Ammon's horn (tissue), 1 donor: ENCODE data around the gene PIMREG.
"Not testable (repeated sequence)": the region's sequence is repeated elsewhere in the genome, so short reads cannot be mapped to it uniquely, and the experiment has no call there.

Experiments
- DNase-seq: peaks from one replicate; pipeline ENCODE4 v3.0.0-alpha.2; 2016; ENCODE audit warnings: low spot score

The PIMREG gene

DNA sequence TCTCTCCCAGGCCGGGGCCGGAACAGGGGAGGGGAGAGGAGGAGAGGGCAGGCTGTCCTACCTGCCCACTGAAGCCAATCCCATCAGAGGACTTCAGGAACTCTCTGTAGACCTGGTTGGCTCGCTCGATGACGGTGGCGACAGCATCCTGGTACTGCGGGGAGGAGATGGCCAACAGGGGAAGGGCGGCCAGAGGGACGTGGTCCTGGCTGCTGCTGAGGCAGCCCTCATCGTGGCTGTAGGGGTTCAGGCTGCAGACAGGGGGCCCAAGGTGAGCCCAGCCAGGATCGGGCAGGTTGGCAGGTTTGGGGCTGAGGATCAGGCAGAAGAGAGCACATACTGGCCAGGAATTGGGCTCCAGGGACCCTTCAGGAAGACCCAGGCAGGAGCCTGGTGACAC lies 34.2 kb downstream of the PIMREG start:
- no peak for DNase-seq

DNA sequence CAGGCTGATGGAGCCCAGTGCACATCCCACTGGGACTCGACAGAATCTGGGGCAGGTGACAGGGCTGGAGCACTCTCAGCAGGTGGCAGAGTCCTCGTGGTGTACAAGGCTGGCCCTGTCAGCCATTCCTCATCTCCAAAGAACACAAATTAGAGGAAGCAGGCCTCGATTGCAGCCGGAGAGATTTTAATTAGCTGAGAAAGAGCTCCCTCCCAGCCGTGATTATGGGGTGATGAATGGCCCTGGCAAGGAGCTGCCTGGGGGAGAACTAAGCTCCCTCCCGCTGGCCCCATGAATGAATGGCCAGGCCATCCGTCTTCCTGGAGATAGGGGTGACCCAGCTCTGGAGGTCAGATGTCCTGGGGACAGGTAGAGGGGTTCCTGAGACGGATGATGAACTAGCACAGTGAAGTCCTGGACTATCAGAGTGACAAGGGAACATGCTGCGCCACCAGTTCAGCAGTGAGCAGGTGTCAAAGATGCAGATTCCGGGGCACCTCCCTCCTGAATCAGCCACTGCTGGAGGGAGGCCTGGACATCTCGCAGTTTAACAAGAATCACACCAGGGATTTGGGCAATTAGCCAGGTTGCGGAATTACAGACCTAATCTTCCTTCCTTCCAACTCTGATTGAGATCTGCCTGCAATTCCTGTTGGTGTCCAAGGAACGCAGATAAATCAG lies 35.5 kb downstream of the PIMREG start:
- DNase-seq: no peak

DNA sequence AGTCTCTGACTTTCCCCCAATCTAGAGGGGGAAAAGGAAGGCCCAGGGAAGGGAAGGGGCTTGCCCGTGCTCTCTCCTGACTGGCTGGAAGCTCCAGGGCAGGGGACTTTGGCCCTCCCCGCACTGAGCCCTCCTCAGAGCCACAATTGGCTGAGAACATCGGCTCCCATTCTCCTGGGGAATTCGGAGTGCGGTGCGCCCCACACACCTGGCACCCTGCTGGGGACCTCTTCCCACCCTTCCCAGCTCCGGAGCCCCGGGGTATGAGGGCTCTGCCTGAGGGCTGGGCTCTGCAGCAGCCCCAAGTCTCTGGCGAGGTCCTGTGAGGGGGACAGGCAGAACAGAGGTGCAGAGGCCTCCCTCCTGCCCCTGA lies 36.0 kb downstream of the PIMREG start:
- DNase-seq: no peak

DNA sequence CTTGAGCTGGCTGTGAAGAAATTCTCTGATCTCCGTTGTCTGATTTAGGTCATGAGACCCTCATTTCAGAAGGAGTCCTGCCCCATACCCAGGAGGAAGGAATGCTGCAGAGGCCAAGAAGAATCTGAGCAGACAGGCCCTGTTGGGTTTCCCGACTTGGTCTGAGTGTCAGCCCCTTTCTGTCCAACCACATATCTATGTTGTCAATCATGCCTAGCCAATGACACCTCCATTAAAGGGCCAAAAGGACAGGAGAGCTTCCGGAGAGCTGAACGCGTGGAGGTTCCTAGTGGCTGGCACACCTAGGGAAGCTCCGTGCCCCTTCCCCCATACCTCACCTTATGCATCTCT lies 37.8 kb downstream of the PIMREG start:
- no peak for DNase-seq

DNA sequence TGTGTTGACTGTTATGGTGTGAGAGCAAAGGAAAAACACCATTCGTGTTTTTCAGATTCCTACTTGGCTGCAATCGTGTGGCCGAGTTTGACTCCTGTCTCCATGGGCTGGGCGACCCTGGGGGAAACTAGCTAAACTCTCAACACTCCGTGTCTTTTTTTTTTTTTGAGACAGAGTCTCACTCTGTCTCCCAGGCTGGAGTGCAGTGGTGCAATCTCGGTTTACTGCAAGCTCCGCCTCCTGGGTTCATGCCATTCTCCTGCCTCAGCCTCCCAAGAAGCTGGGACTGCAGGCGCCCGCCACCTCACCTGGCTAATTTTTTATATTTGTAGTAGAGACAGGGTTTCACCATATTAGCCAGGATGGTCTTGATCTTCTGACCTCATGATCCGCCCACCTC lies 38.5 kb downstream of the PIMREG start:
- DNase-seq: not testable (repeated sequence)

DNA sequence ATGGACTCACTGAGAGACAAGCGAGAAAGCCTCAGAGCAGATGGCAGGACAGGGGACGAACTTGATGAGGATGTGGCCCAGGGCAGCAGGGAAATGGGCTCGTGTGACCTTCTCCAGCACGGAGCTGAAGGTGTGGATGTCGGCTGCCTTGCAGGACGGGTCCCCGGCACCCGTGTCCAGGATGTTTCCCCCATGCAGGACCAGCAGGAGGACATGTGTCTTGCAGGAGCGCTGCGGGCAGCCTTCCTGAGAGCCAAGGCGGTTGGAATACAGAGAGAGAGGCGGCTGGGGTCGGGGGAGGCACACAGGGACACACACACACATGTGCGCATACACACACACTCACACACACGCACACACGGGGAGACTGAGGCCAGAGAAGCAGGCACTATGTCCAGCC lies 39.3 kb downstream of the PIMREG start:
- no peak for DNase-seq

DNA sequence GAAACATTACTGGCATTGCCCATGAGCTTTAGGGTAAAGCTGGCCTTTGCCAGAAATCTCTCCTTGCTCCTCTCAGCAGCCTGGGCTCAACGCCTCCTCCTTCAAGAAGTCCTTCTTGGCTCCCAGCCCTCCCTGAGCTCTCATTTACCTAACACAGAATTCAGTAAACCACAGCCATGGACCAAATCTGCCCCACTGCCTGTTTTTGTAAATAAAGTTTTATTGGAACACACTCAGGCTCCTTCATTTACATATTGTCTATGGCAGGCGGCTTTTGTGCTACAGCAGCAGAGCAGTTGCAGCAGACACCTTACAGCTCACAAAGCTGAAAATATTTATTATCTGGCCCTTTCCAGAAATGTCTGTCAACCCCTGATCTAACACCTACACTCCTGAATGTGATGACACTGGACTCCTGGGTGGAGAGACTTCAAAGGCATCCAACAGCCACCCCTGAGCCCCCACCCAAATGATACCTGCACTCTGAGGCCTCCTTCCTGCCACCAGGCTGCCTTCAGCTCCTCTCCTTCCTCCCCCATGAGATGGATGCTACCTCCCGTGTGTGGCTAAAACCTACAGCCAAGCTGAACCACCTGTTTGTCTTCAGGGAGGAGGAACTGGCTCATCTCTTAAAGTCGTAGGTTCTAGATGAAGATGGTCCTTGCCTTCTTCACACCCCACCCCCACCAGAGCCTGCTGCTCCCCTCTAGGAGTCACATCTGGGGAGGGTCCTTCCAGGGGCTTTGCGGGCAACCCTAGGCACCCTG lies 41.6 kb downstream of the PIMREG start:
- no peak for DNase-seq

DNA sequence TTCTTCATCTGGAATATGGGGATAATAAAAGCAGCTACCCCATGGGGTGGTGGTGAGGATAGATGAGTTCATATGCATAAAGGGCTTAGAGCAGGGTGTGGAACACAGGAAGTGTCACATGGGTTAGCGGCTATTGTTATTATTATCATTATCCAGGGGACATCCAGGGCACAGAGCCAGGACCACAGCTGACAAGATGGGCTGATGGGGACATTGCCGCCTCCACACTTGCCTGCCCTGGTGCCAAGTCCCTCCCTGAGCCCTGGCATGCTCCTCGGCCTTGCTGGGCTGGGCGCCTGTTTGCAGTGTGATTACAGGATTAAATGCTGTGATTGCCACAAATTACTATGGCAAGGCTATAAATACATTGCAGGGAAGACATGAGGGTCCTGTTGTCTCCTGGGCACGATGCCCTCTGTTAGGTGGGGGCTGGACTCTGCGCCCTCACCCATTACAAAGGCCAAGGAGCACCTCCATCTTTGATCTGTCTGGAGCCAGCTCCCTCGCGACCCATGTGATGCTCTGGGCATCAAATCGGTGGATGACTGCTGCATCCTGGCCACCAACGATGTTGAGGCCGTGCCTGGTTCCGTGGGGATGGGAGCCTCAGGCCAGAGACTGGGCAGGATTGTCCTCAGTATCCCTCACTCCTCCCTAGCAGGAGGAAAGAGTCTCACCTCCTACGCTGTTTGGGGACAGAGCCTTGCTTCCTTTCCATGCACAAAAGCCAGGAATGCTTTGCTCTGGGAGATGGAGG lies 43.2 kb downstream of the PIMREG start:
- no peak for DNase-seq

DNA sequence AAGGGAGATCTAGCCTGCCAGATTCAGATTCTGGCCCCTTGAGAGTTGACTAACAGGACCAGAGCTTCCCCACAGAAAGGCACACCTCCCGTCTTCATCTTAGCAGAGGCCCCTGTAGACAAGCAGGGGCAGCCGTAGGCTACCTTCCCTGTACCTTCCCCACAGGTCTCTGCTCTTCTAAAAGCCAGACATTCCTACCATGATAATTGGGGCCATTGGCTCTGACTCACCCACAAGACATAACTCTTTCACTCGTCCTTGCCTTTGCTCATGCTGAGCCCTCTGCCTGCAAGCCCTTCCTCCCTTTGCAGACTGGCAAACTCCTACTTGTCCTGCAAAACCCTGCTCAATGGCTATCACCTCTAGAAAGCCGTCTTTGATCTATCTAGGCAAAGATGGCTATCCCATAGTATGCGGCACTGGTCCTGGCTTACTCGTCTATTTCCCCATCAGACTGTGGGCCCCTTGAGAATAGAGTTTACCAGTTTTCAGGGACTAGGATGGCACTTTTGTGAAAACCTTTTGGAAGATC lies 43.8 kb downstream of the PIMREG start:
- DNase-seq: no peak

DNA sequence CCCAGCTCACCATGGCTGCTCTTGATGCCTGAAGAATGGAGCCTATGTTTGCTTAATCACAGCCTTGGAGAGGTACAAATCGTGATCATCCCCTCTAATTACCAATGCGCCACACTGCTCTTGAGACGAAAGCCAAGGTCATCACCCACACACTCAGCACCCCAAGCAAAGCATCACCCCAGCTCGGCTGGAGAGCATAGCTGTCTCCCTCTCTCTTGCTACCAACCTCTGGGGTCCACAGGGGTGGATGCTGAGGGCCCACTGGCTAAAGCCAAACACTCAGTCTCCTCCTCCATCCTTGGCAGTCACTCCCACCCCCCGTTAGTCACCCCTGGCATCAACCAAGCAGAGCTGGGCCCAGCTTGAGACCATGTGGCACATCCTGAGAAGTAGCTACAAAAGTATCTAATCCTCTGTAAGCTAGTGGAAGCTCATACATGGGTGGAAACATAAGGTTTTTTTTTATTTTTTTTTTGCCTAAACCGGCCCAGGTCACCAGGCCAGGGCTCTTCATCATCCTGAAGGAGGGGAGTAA lies 44.8 kb downstream of the PIMREG start:
- DNase-seq: no peak

DNA sequence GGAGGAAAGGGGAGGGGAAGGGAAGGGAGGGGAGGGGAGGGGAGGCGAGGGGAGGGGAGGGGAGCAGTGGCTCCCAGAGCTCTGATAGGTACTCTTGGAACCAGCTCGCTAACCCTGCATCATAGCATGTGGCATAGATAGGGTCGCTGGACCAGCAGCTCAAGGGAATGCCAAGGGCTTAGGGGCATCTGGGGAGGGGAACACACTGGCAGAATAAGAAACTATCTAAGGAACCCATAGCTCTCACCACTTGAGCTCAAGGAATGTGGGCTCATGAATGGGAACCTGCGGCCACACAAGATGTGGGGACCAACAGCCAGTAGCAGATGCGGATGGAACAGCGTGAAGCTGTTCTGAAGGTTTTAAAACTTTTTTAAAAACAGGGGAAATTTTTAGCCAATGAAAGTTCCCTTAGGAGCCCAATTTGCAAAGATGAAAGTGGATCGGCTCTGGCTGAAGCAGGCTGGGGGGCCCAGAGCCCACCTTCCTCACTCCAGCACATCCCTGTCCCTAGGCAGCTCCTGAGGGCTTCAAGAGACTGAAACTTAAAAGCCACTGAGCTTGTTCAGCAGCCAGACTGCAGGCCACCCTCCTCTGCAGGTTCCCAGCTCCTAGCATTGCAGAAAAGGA lies 46.9 kb downstream of the PIMREG start:
- DNase-seq: no peak

DNA sequence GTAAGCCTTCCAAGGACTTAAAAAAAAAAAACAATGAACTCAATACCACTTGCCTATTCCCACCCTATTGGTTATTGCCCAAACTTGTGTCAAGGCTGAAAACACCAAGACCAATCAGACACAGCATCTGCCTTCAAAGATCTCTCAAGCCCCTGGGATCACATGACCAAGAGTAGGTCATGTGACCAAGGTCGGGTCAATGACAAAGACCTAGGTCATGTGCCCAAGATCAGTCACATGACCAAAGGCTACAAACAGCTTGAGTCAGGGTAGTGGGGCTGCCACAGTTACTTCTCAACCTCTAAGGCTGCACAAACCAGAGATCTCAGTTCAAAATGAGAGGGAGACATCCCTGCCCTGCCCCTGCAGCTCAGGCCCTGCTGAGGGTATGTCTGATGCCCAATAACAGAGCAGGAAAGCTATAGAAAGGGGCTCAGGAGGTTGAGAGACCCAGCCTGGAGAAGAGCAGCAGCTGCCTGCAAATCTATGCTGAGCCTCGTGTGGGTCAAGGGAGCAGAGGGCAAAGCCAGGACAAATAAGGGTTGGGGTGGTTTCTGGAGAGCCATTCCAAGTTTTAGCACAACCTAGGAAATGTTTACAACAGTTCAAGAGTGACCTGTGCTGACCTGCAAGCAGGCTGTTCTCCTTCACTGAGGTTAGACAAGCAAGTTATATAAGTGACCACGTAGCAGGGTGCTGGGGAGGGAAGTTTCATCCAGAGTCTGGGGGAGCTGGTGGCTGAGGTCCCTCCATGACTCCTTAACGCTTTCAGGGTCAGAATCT lies 48.8 kb downstream of the PIMREG start:
- no peak for DNase-seq

DNA sequence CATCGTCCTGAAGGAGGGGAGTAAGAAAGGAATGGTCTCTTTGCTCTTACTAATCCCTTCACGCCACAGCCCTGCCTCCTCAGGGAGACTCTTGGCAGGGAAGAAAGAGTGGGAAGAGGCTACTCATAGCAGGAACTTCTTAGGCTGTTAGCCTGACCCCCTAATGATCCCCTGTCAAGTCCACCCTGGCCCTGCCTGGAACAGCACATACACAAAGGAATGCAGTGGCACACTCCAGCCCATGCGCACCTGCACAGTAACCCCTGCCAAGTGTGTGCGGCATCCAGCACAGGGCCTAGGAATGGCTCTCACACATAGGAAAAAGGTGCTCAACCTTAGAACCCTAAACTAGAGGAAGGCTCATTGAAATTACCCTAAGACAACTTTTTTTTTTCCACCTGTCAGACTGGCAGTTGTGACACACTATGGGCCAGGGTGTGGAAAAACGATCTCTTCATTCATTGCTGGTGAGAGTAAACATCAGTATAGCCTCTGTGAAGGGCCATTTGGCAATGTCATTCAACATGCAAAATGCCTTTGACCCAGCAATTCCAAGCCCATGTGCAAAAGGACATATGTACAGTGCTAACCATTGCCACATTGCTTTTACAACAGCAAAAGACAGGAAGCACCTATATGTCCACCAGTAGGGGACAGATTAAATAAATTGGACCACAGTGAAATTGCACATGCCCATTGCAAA lies 50.1 kb downstream of the PIMREG start:
- DNase-seq: no peak

DNA sequence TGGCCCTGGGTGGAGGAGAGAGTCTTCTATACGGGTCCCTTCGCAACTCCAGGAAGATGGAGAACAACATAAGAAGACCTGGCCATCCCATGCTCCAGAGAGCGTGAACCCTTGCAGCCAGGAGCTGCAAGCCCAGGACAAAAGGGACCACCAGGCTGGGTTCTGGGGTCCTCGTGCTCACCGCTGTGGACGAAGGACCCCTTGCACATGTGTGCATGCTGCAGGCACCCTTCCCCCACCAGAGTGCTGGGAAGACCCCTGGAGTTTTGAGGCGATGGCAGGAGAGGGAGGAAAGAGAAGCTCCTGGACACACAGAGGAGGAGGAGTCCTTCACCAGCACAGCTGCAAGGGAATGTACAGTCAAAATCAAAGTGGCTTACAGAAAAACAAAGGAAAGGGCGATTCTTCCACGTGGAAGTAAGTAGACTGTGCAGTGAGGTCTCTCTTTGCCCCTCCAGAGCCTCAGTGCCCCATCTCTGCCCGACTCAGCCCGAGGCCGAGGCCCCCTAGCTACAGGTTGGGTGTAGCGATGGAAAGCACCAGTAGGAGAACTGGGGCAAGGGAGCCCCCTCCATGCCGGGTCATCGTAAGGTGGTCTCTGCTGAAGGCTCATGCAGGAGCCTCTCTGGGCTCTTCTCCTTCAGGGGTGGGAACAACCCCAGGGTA lies 51.3 kb downstream of the PIMREG start:
- DNase-seq: no peak

DNA sequence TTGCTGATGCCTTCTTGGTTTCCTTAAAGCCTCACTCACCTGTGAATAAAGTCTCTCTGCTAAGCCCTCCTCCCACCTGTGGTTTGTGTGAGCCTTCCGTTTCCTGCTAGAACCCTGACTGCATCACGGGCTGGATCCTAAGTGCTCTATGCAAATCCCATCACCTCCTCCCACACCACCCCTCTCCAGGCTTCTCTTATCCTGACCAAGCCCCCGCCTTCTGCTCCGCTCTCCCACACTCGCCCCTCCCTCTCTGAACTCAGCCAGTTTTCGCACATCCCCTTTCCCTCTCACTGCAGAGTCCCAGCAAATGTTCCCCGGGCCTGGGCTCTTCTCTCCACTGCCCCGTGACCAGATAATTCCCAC lies 51.8 kb downstream of the PIMREG start:
- DNase-seq: no peak

DNA sequence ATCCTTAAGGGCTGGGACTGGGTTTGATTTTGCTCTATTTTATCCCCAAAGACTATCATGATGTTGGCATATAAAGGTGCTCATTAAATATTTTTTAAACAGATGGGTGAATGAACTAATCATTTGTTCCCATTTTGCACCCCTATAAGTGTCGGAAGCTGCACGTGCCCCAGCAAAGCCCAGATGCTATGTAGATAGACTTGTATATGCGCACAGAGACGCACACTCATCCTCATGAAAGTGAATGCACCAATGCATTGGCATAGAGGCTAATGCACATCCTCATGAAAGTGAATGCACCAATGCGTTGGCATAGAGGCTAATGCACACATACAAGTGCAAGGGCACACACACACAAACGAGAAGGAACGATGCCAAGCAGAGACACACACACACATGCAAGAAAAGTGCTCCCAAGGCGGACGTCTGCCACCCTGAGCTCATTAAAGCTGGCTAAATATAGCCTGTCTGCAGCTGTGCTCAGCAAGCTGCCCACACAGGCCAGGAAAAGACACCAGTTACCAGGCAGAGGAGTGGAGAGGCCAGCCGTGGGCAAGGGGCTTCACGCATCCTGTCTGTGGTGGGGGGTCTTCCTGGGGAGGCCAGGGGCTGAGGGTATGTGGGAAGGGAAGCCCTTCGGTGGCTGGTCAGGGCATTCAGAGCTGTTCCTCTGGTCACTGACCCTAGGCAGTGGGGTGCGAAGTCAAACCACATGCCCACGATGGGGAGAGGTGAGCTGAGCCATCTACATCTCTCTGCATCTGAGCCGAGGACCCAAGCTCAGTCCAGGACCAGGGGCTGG lies 52.6 kb downstream of the PIMREG start:
- DNase-seq: no peak

DNA sequence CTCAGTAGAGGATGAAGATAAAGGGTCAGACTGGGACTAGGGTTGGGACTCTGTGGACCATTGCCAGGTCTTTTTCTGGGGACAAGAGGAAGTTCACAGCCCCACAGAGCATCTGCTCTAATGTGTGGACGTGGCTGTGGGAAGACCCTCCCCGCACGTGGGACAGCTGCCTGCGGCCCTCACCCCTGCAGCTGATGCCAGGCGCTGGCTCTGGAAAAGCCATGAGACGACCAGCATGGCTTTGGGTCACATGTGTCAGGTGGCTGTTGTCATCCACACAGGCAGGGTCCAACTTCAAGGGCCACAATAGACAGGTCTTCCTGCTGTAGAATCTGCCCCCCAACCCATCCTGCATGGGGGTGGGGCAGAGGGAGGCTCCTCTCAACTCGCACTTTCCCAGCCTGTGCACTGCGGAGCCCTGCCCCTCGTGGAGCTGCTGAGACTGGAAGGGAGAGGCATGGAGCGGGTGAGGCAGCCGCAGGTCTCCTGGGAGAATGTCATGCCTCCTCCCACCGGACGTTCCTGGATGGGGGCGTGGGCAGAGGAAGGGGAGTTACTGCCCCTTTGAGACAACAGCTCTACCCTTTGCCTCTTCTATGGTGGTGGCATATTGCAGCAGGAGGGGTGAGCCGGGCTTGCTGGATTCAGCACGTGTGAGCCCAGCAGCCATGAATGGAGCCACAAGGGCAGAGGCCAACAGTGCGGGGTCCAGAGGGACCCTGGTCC lies 53.4 kb downstream of the PIMREG start:
- no peak for DNase-seq

DNA sequence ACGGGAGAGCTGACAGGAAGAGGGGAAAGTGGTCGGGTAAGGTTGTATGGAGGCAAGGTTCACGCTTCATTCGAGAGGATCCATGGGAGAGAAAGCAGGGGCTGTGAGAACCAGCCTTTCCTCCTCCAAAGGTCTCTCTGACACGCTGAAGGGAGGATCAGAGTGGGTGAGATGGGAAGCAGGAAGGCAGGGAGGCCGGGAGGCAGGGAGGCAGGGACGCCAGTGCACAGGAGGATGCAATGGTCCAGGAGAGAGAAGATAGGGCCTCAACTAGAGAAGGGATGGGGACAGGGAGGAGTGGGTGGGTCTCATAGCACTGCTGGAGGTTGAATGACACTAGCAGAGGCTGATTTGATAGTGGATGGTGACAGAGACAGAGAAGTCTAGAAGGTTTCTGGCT lies 54.1 kb downstream of the PIMREG start:
- DNase-seq: no peak
